GM12891 (cell line): ENCODE results near the gene FOXR1.

Experiments
- DNase-seq: peaks from one replicate; pipeline ENCODE4 v3.0.0; 2011; ENCODE audit warnings: low spot score; ENCODE audit not compliant: insufficient read length
- FAIRE-seq: peaks from 2 replicates; lab custom pipeline; 2011; peaks lifted over from hg19 to GRCh38; lab: Jason Lieb, UNC
- PAX5 ChIP-seq: IDR thresholded peaks from 2 replicates; pipeline ENCODE4 v1.6.1; 2011; ENCODE audit warnings: low read length, moderate library complexity, mild to moderate bottlenecking; ENCODE audit not compliant: insufficient read depth, severe bottlenecking
- POLR2A ChIP-seq: IDR thresholded peaks from 2 replicates; pipeline ENCODE4 v1.6.1; 2011; ENCODE audit warnings: low read depth, low read length, control low read depth
- POLR2AphosphoS5 ChIP-seq: IDR thresholded peaks from 2 replicates; pipeline ENCODE4 v1.6.1; 2011; ENCODE audit warnings: low read depth, low read length, control low read depth
- POU2F2 ChIP-seq: IDR thresholded peaks from 2 replicates; pipeline ENCODE4 v1.6.1; 2011; ENCODE audit warnings: low read depth, mild to moderate bottlenecking, control low read depth, low read length, moderate library complexity
- SPI1 ChIP-seq: IDR thresholded peaks from 2 replicates; pipeline ENCODE4 v1.6.1; 2011; ENCODE audit warnings: low read depth, low read length, control low read depth
- TAF1 ChIP-seq: IDR thresholded peaks from 2 replicates; pipeline ENCODE4 v1.6.1; 2011; ENCODE audit warnings: low read depth, low read length, control low read depth

FOXR1 gene

GRCh38 chr11:119025978-119026766 lies 54.6 kb downstream of the FOXR1 start:
- TF ChIP-seq POLR2A = no peak
- TF ChIP-seq POU2F2 = no peak
- no peak for TF ChIP-seq PAX5
- TF ChIP-seq POLR2AphosphoS5 = no peak
- TF ChIP-seq TAF1 = no peak
- TF ChIP-seq SPI1 = no peak
- FAIRE-seq (no peak), DNase-seq (no peak)

- no peak for DNase-seq
- no peak for TF ChIP-seq POU2F2
- TF ChIP-seq TAF1 = no peak
- no peak for TF ChIP-seq PAX5
- no peak for TF ChIP-seq POLR2AphosphoS5
- TF ChIP-seq SPI1 = no peak
- TF ChIP-seq POLR2A = no peak
- FAIRE-seq = no peak
Observed at GRCh38 chr11:119026970-119027369, 55.4 kb downstream of the FOXR1 start.

- DNase-seq (no peak), FAIRE-seq (no peak)
- TF ChIP-seq SPI1 = no peak
- TF ChIP-seq POU2F2 = no peak
- TF ChIP-seq POLR2AphosphoS5 = no peak
- no peak for TF ChIP-seq TAF1
- no peak for TF ChIP-seq POLR2A
- TF ChIP-seq PAX5 = no peak
Observed at GRCh38 chr11:119027561-119028345, 56.2 kb downstream of the FOXR1 start.

GRCh38 chr11:119028346-119029068 lies 56.9 kb downstream of the FOXR1 start:
- TF ChIP-seq TAF1 = no peak
- no peak for TF ChIP-seq PAX5
- no peak for TF ChIP-seq POLR2A
- no peak for TF ChIP-seq POLR2AphosphoS5
- TF ChIP-seq SPI1 = no peak
- TF ChIP-seq POU2F2 = no peak
- DNase-seq (no peak), FAIRE-seq (no peak)

GRCh38 chr11:119029069-119029339 lies 57.4 kb downstream of the FOXR1 start:
- no peak for TF ChIP-seq POLR2AphosphoS5
- no peak for TF ChIP-seq POU2F2
- TF ChIP-seq PAX5 = no peak
- TF ChIP-seq SPI1 = no peak
- TF ChIP-seq POLR2A = no peak
- TF ChIP-seq TAF1 = no peak
- DNase-seq (no peak), FAIRE-seq (peak; percentile 57)

GRCh38 chr11:119029340-119030028 lies 57.9 kb downstream of the FOXR1 start:
- FAIRE-seq (peak; percentile 51), DNase-seq (no peak)

GRCh38 chr11:119030029-119030328 lies 58.4 kb downstream of the FOXR1 start:
- no peak for DNase-seq
- no peak for FAIRE-seq
- TF ChIP-seq SPI1 = no peak
- TF ChIP-seq POLR2A = no peak
- no peak for TF ChIP-seq POLR2AphosphoS5
- TF ChIP-seq TAF1 = no peak
- no peak for TF ChIP-seq PAX5
- TF ChIP-seq POU2F2 = no peak

More at GRCh38 chr11:119029340-119030028, 57.9 kb downstream of the FOXR1 start:
- no peak for TF ChIP-seq SPI1
- TF ChIP-seq PAX5 = no peak
- TF ChIP-seq TAF1 = no peak
- no peak for TF ChIP-seq POU2F2
- TF ChIP-seq POLR2A = no peak
- no peak for TF ChIP-seq POLR2AphosphoS5

GRCh38 chr11:119030329-119031047 lies 58.9 kb downstream of the FOXR1 start, which contains the start of gene SLC37A4:
Gene SLC37A4 (minus strand): TSS chr11:119030877.
- peak; percentile 98 for DNase-seq
- no peak for TF ChIP-seq SPI1
- TF ChIP-seq TAF1 = no peak
- peak; percentile 46 for TF ChIP-seq PAX5
- TF ChIP-seq POU2F2 = 0 out of 2 replicates have a peak, but pooled peaks have one; percentile 26
- TF ChIP-seq POLR2A = 0 out of 2 replicates have a peak, but pooled peaks have one; percentile 20
- peak; percentile 99 for FAIRE-seq
